Measurements from ENCODE around the gene ZMYND8.

The ZMYND8 gene

DNA sequence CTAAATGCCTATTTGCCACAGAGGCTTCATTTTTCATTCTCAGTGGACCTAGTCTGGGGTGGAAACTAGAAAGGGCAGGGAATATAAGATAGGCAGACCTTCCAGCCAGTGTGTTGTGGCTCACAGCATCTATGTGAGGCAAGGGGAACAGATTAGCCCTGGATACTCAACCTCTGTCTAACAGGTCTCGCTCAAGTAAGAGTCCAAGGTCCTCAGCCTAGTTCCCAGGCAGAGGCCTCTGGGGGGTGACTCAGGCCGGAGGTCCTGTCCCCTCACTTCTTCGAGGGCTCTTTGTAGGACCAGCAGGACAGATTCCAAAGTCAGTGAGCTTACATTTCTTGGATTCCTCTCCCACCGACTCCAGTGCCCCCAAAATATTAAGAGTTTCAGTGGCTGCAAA is 106.6 kb downstream of the ZMYND8 start:
- TF ChIP-seq SIN3A (IDR thresholded peaks at IDR 0.05; ENCODE audit: borderline replicate concordance, insufficient read depth, low read length) (no peak), TAF1 (IDR thresholded peaks at IDR 0.05; ENCODE audit: borderline replicate concordance, insufficient read depth, low read length) (no peak), FOXP2 (optimal IDR thresholded peaks at IDR 0.05; ENCODE audit: borderline replicate concordance, extremely low read depth, extremely low read length, insufficient read depth) (no peak), POLR2AphosphoS5 (IDR thresholded peaks at IDR 0.05; ENCODE audit: low read depth, low read length) (no peak)
- TF ChIP-seq, protein P1, sequence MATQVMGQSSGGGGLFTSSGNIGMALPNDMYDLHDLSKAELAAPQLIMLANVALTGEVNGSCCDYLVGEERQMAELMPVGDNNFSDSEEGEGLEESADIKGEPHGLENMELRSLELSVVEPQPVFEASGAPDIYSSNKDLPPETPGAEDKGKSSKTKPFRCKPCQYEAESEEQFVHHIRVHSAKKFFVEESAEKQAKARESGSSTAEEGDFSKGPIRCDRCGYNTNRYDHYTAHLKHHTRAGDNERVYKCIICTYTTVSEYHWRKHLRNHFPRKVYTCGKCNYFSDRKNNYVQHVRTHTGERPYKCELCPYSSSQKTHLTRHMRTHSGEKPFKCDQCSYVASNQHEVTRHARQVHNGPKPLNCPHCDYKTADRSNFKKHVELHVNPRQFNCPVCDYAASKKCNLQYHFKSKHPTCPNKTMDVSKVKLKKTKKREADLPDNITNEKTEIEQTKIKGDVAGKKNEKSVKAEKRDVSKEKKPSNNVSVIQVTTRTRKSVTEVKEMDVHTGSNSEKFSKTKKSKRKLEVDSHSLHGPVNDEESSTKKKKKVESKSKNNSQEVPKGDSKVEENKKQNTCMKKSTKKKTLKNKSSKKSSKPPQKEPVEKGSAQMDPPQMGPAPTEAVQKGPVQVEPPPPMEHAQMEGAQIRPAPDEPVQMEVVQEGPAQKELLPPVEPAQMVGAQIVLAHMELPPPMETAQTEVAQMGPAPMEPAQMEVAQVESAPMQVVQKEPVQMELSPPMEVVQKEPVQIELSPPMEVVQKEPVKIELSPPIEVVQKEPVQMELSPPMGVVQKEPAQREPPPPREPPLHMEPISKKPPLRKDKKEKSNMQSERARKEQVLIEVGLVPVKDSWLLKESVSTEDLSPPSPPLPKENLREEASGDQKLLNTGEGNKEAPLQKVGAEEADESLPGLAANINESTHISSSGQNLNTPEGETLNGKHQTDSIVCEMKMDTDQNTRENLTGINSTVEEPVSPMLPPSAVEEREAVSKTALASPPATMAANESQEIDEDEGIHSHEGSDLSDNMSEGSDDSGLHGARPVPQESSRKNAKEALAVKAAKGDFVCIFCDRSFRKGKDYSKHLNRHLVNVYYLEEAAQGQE (IDR thresholded peaks at IDR 0.05; ENCODE audit: insufficient read depth in 1 of 2, low read depth in 2 of 2, low read length in 2 of 2), result no peak

DNA sequence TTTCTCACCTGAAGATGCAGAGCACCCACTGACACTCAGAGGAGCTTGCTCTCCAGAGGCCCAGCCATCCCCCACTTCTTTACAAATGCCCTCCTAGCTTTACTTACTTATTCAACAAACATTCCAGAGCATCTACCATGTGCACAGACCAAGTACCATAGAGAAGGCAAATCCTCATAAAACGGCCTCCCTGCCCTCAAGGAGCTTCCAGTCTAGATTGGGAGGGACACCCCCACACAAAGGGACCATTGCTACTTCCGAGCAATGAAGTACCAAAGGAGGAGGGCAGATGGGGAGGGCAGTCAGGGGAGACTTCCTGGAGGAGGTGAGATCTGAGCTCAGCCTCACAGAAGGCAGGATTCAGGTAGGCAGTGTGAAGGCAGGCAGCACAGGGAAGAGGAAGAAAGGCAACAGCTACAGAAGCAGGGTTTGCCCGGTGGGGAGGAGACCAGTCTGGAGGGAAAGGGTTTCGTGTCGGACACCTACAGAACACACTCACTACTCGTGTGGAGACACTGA is 108.0 kb downstream of the ZMYND8 start:
- TF ChIP-seq, protein P1 (IDR thresholded peaks at IDR 0.05; ENCODE audit: insufficient read depth in 1 of 2, low read depth in 2 of 2, low read length in 2 of 2), result no peak
- TF ChIP-seq FOXP2 (optimal IDR thresholded peaks at IDR 0.05; ENCODE audit: borderline replicate concordance, extremely low read depth, extremely low read length, insufficient read depth), result no peak
- no peak for TF ChIP-seq TAF1 (IDR thresholded peaks at IDR 0.05; ENCODE audit: borderline replicate concordance, insufficient read depth, low read length)
- TF ChIP-seq POLR2AphosphoS5 (IDR thresholded peaks at IDR 0.05; ENCODE audit: low read depth, low read length), result no peak
- TF ChIP-seq SIN3A (IDR thresholded peaks at IDR 0.05; ENCODE audit: borderline replicate concordance, insufficient read depth, low read length), result no peak

DNA sequence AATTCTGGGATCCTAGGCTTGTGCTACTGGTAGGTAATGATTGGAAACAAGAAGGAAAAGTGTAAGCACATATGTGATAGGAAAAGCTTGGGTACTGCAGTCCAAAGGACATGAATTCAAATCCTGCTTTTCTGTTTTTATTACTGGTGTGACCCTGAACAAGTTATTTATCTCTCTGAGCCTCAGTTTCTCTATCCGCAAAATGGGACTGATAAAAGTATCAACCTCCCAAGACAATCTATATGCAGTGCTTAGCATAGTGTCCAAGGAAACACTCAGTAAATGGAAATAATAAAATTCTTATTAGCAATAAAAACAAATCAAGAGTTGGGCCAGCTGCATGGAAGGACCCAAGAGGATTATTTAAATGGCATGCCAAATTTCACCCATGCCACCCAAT is 108.5 kb downstream of the ZMYND8 start:
- TF ChIP-seq, protein P1 (IDR thresholded peaks at IDR 0.05; ENCODE audit: insufficient read depth in 1 of 2, low read depth in 2 of 2, low read length in 2 of 2), result no peak
- no peak for TF ChIP-seq SIN3A (IDR thresholded peaks at IDR 0.05; ENCODE audit: borderline replicate concordance, insufficient read depth, low read length)
- TF ChIP-seq FOXP2 (optimal IDR thresholded peaks at IDR 0.05; ENCODE audit: borderline replicate concordance, extremely low read depth, extremely low read length, insufficient read depth), result no peak
- TF ChIP-seq TAF1 (IDR thresholded peaks at IDR 0.05; ENCODE audit: borderline replicate concordance, insufficient read depth, low read length), result no peak
- TF ChIP-seq POLR2AphosphoS5 (IDR thresholded peaks at IDR 0.05; ENCODE audit: low read depth, low read length), result no peak

DNA sequence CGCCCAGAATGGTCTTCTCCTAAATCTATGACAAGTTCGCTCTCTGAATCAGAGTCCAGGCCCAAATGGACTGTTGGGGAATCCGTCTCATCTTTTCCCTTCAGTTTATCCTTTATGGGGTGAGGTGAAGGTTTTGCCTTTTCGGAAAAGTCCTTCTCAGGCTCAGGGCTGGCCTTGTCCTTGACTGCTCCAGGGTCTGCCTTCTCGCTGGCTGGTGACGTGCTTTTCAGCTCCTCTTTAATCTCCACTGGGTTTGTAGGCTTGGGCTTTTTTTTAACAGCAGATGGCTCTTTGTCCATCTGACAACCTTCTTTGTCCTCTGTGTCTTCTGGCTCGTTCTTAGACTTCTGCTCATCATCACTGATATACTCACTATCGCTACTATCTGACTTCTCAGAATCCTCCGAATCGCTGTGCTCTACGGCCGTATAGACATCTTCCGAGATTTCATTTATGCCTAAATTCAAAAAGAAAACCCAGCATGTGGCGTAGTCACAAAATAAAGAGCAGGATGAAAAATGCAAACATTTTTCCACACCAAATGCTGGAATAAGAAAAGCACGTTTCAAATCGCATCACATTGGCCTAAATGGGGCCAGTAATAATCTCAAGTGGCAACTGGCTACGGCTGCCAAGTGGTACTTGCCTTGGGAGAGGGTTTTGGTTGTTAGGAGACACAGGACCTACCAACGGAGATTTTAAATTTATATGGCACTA is 110.3 kb downstream of the ZMYND8 start:
- TF ChIP-seq SIN3A (IDR thresholded peaks at IDR 0.05; ENCODE audit: borderline replicate concordance, insufficient read depth, low read length) (no peak), POLR2AphosphoS5 (IDR thresholded peaks at IDR 0.05; ENCODE audit: low read depth, low read length) (no peak), FOXP2 (optimal IDR thresholded peaks at IDR 0.05; ENCODE audit: borderline replicate concordance, extremely low read depth, extremely low read length, insufficient read depth) (no peak), TAF1 (IDR thresholded peaks at IDR 0.05; ENCODE audit: borderline replicate concordance, insufficient read depth, low read length) (no peak)
- TF ChIP-seq, protein P1 (IDR thresholded peaks at IDR 0.05; ENCODE audit: insufficient read depth in 1 of 2, low read depth in 2 of 2, low read length in 2 of 2), result no peak

Data from PFSK-1 (cell line).